Measurements from ENCODE around the gene CDH16.

CDH16 gene

GRCh38 chr16:66881014-66881417 lies 37.7 kb downstream of the CDH16 start:
- no peaks in the 10 kb centered on the region for H3K27me3 ChIP-seq (ENCODE audit: insufficient read depth, poor library complexity, severe bottlenecking)
- TF ChIP-seq REST (IDR thresholded peaks at IDR 0.05; ENCODE audit: insufficient replicate concordance, low read depth) (no peak), SPI1 (IDR thresholded peaks at IDR 0.05; ENCODE audit: borderline replicate concordance, low read depth) (no peak), POLR2AphosphoS5 (IDR thresholded peaks at IDR 0.05; ENCODE audit: low read depth) (no peak), CTCF (IDR thresholded peaks at IDR 0.05; ENCODE audit: insufficient read depth, low read length) (no peak), GABPA (IDR thresholded peaks at IDR 0.05; ENCODE audit: low read depth) (no peak)
- DNase-seq (ENCODE audit: low read depth in 1 of 2, low spot score in 1 of 2), result no peak
- peak overlapping the region; percentile 99 for H3K4me3 ChIP-seq (replicated peaks; ENCODE audit: insufficient read depth, low read length)
- H3K27ac ChIP-seq (replicated peaks), result peak overlapping the region; percentile 74

- Histone ChIP-seq H3K27ac (replicated peaks) (peak within 1 kb of the TSS; percentile 74), H3K4me3 (replicated peaks; ENCODE audit: insufficient read depth, low read length) (peak within 1 kb of the TSS; percentile 99), H3K27me3 (ENCODE audit: insufficient read depth, poor library complexity, severe bottlenecking) (no peaks in the 10 kb centered on the region)
- peak; percentile 96 to 97 for DNase-seq (ENCODE audit: low read depth in 1 of 2, low spot score in 1 of 2)
- TF ChIP-seq SPI1 (IDR thresholded peaks at IDR 0.05; ENCODE audit: borderline replicate concordance, low read depth), result no peak
- peak; percentile 70 for TF ChIP-seq POLR2AphosphoS5 (IDR thresholded peaks at IDR 0.05; ENCODE audit: low read depth)
These were observed 38.2 kb downstream of the CDH16 start, which contains the start of gene PDP2 for GRCh38 chr16:66880288-66881013. TSS of gene PDP2 (plus strand) at chr16:66880515. CDS start at chr16:66884285, 3,770 bp downstream.

GRCh38 chr16:66878067-66878466 lies 40.6 kb downstream of the CDH16 start:
- peak overlapping the region; percentile 38 for H3K27ac ChIP-seq (replicated peaks)
- DNase-seq (ENCODE audit: low read depth in 1 of 2, low spot score in 1 of 2), result peak; percentile 84 to 87
- no peak for TF ChIP-seq SPI1 (IDR thresholded peaks at IDR 0.05; ENCODE audit: borderline replicate concordance, low read depth)
- TF ChIP-seq POLR2AphosphoS5 (IDR thresholded peaks at IDR 0.05; ENCODE audit: low read depth), result peak; percentile 75
- H3K27me3 ChIP-seq (ENCODE audit: insufficient read depth, poor library complexity, severe bottlenecking), result no peaks in the 10 kb centered on the region
- no peak overlapping the region for H3K4me3 ChIP-seq (replicated peaks; ENCODE audit: insufficient read depth, low read length)

GRCh38 chr16:66874079-66874775 lies 44.5 kb downstream of the CDH16 start:
- H3K27ac ChIP-seq (replicated peaks), result peak overlapping the region; percentile 60
- H3K27me3 ChIP-seq (ENCODE audit: insufficient read depth, poor library complexity, severe bottlenecking), result no peaks in the 10 kb centered on the region
- H3K4me3 ChIP-seq (replicated peaks; ENCODE audit: insufficient read depth, low read length), result no peak overlapping the region
- DNase-seq (ENCODE audit: low read depth in 1 of 2, low spot score in 1 of 2), result no peak
- TF ChIP-seq GABPA (IDR thresholded peaks at IDR 0.05; ENCODE audit: low read depth), result no peak
- TF ChIP-seq CTCF (IDR thresholded peaks at IDR 0.05; ENCODE audit: insufficient read depth, low read length), result no peak
- no peak for TF ChIP-seq SPI1 (IDR thresholded peaks at IDR 0.05; ENCODE audit: borderline replicate concordance, low read depth)
- TF ChIP-seq REST (IDR thresholded peaks at IDR 0.05; ENCODE audit: insufficient replicate concordance, low read depth), result no peak
- TF ChIP-seq POLR2AphosphoS5 (IDR thresholded peaks at IDR 0.05; ENCODE audit: low read depth), result no peak

Measured in HL-60 (cell line).